ENCODE data around the gene ELL2. TPM values are rescaled to one million over a fixed set of nuclear protein-coding genes. Genes with fewer than 3 reads are reported as not detected.

ELL2 gene
- total and polyA plus RNA-seq, 2 donors (not counting 1 experiment from before 2014, with no cell fraction given), result 7.2 to 27.0 TPM

- Histone ChIP-seq H3K9ac (ENCODE audit: low read length) (no peak overlapping the region), H4K20me1 (ENCODE audit: control insufficient read depth, insufficient read depth, low read length, poor library complexity, severe bottlenecking) (no peaks in the 10 kb centered on the region), H3K4me2 (replicated peaks; ENCODE audit: low read depth, low read length, poor library complexity, severe bottlenecking) (no peak overlapping the region), H3K79me2 (ENCODE audit: control insufficient read depth, insufficient read depth, low read length) (no peaks in the 10 kb centered on the region), H3K27ac (ENCODE audit: low read length in 2 of 2) (no peak overlapping the region), H3K27me3 (replicated peaks in 1 of 4; ENCODE audit: control extremely low read depth in 1 of 4, control insufficient read depth in 3 of 4, insufficient read depth in 4 of 4, low read length in 3 of 4) (no peaks in the 10 kb centered on the region), H2AFZ (ENCODE audit: insufficient read depth, low read depth, low read length, poor library complexity, severe bottlenecking) (no peak overlapping the region), H3K36me3 (replicated peaks in 1 of 2; ENCODE audit: control extremely low read depth in 1 of 2, control insufficient read depth in 1 of 2, extremely low read depth in 1 of 2, insufficient read depth in 2 of 2, low read length in 1 of 2) (no peaks in the 10 kb centered on the region), H3K4me3 (ENCODE audit: control extremely low read depth in 1 of 5, extremely low read depth in 1 of 5, insufficient read depth in 1 of 5, low read depth in 2 of 5, low read length in 4 of 5) (no peak overlapping the region), H3K9me3 (ENCODE audit: control extremely low read depth in 1 of 3, control insufficient read depth in 2 of 3, insufficient read depth in 1 of 3, low read length in 2 of 3) (no peaks in the 10 kb centered on the region), H3K4me1 (ENCODE audit: control insufficient read depth in 2 of 2, insufficient read depth in 2 of 2, low read length in 2 of 2) (no peaks in the 10 kb centered on the region)
- TF ChIP-seq, protein P1, sequence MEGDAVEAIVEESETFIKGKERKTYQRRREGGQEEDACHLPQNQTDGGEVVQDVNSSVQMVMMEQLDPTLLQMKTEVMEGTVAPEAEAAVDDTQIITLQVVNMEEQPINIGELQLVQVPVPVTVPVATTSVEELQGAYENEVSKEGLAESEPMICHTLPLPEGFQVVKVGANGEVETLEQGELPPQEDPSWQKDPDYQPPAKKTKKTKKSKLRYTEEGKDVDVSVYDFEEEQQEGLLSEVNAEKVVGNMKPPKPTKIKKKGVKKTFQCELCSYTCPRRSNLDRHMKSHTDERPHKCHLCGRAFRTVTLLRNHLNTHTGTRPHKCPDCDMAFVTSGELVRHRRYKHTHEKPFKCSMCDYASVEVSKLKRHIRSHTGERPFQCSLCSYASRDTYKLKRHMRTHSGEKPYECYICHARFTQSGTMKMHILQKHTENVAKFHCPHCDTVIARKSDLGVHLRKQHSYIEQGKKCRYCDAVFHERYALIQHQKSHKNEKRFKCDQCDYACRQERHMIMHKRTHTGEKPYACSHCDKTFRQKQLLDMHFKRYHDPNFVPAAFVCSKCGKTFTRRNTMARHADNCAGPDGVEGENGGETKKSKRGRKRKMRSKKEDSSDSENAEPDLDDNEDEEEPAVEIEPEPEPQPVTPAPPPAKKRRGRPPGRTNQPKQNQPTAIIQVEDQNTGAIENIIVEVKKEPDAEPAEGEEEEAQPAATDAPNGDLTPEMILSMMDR (IDR thresholded peaks at IDR 0.05), result no peak
- no peak for TF ChIP-seq EZH2 (IDR thresholded peaks at IDR 0.05; ENCODE audit: borderline replicate concordance, insufficient read depth, low read depth, low read length, poor library complexity, severe bottlenecking)
- no peak for ATAC-seq (ENCODE audit: low read depth)
- Mint-ChIP-seq H3K4me1 (no peaks in the 10 kb centered on the region), H3K4me3 (no peak overlapping the region), H3K27me3 (no peaks in the 10 kb centered on the region), H3K27ac (no peak overlapping the region), H3K9me3 (ENCODE audit: insufficient read depth) (peaks cover 3% of the 10 kb centered on the region)
- DNase-seq, result no peak
- CTCF ChIA-PET, result no interaction called here
- intact Hi-C loops (cut with micrococcal nuclease), result no loop called here
- POLR2A ChIA-PET, result no interaction called here
- no CpG with 5 or more reads among the region's 1 CpG for WGBS (ENCODE audit: insufficient coverage)
Observed at GRCh38 chr5:96004754-96005153, 43.1 kb upstream of the ELL2 start.

- no peak overlapping the region for H2AFZ ChIP-seq (ENCODE audit: insufficient read depth, low read depth, low read length, poor library complexity, severe bottlenecking)
- ATAC-seq (ENCODE audit: low read depth) (no peak), DNase-seq (no peak)
- no peaks in the 10 kb centered on the region for H3K27me3 ChIP-seq (replicated peaks in 1 of 4; ENCODE audit: control extremely low read depth in 1 of 4, control insufficient read depth in 3 of 4, insufficient read depth in 4 of 4, low read length in 3 of 4)
- H3K4me3 ChIP-seq (ENCODE audit: control extremely low read depth in 1 of 5, extremely low read depth in 1 of 5, insufficient read depth in 1 of 5, low read depth in 2 of 5, low read length in 4 of 5), result no peak overlapping the region
- no peaks in the 10 kb centered on the region for H3K9me3 ChIP-seq (ENCODE audit: control extremely low read depth in 1 of 3, control insufficient read depth in 2 of 3, insufficient read depth in 1 of 3, low read length in 2 of 3)
- no peak overlapping the region for H3K4me2 ChIP-seq (replicated peaks; ENCODE audit: low read depth, low read length, poor library complexity, severe bottlenecking)
- no peaks in the 10 kb centered on the region for H3K4me1 ChIP-seq (ENCODE audit: control insufficient read depth in 2 of 2, insufficient read depth in 2 of 2, low read length in 2 of 2)
- H3K27ac ChIP-seq (ENCODE audit: low read length in 2 of 2), result no peak overlapping the region
- H3K36me3 ChIP-seq (replicated peaks in 1 of 2; ENCODE audit: control extremely low read depth in 1 of 2, control insufficient read depth in 1 of 2, extremely low read depth in 1 of 2, insufficient read depth in 2 of 2, low read length in 1 of 2), result no peaks in the 10 kb centered on the region
- ChIA-PET CTCF (no interaction called here), POLR2A (no interaction called here)
- peaks cover 2% of the 10 kb centered on the region for H3K9me3 Mint-ChIP-seq (ENCODE audit: insufficient read depth)
- no peaks in the 10 kb centered on the region for H4K20me1 ChIP-seq (ENCODE audit: control insufficient read depth, insufficient read depth, low read length, poor library complexity, severe bottlenecking)
- no peaks in the 10 kb centered on the region for H3K79me2 ChIP-seq (ENCODE audit: control insufficient read depth, insufficient read depth, low read length)
- H3K27ac Mint-ChIP-seq, result no peak overlapping the region
- no peaks in the 10 kb centered on the region for H3K4me1 Mint-ChIP-seq
- intact Hi-C loops (cut with micrococcal nuclease), result no loop called here
- H3K9ac ChIP-seq (ENCODE audit: low read length), result no peak overlapping the region
- TF ChIP-seq, protein P1 (IDR thresholded peaks at IDR 0.05), result no peak
- TF ChIP-seq EZH2 (IDR thresholded peaks at IDR 0.05; ENCODE audit: borderline replicate concordance, insufficient read depth, low read depth, low read length, poor library complexity, severe bottlenecking), result no peak
- H3K27me3 Mint-ChIP-seq, result no peaks in the 10 kb centered on the region
- H3K4me3 Mint-ChIP-seq, result no peak overlapping the region
Observed at GRCh38 chr5:96004087-96004486, 42.4 kb upstream of the ELL2 start.
